Measurements from ENCODE around the gene VCL. TPM values are rescaled to one million over a fixed set of nuclear protein-coding genes. Genes with fewer than 3 reads are reported as not detected.
"Not testable (repeated sequence)": the region's sequence is repeated elsewhere in the genome, so short reads cannot be mapped to it uniquely, and the experiment has no call there.

The VCL gene
- polyA plus RNA-seq, 6 donors from 2014 or later = 17.1 to 27.6 (median 25.2) TPM

GRCh38 chr10:73965267-73965889 is 32.5 kb upstream of the VCL start:
- ATAC-seq (ENCODE audit: low read depth in 2 of 2); H3K4me3 Mint-ChIP-seq; H3K27ac Mint-ChIP-seq; DNase-seq; H3K27me3 Mint-ChIP-seq; H3K36me3 Mint-ChIP-seq; H3K9me3 Mint-ChIP-seq: not testable (repeated sequence)
- H3K4me1 Mint-ChIP-seq = peaks cover 8 to 11% (median 10%) of the 10 kb centered on the region in 3 donors

GRCh38 chr10:73965890-73966768 is 31.8 kb upstream of the VCL start:
- Mint-ChIP-seq H3K36me3 (no peaks in the 10 kb centered on the region), H3K27ac (peak overlapping the region in 2 of 6 donors; percentile 53 to 71), H3K4me3 (no peak overlapping the region), H3K4me1 (peaks cover 3 to 4% (median 3%) of the 10 kb centered on the region in 3 donors), H3K27me3 (no peaks in the 10 kb centered on the region), H3K9me3 (no peaks in the 10 kb centered on the region)
- no peak for ATAC-seq (ENCODE audit: low read depth in 2 of 2)
- DNase-seq = no peak

GRCh38 chr10:73967022-73967429 is 30.9 kb upstream of the VCL start:
- no peak for DNase-seq
- Mint-ChIP-seq H3K27ac (peak overlapping the region in 2 of 6 donors; percentile 53 to 76), H3K9me3 (no peaks in the 10 kb centered on the region), H3K27me3 (no peaks in the 10 kb centered on the region), H3K4me1 (peaks cover 0 to 4% (median 0%) of the 10 kb centered on the region in 3 donors), H3K36me3 (no peaks in the 10 kb centered on the region), H3K4me3 (no peak overlapping the region)
- ATAC-seq (ENCODE audit: low read depth in 2 of 2) = no peak

- ATAC-seq (ENCODE audit: low read depth in 2 of 2) (no peak), DNase-seq (no peak)
- Mint-ChIP-seq H3K4me3 (no peak overlapping the region), H3K27me3 (no peaks in the 10 kb centered on the region), H3K9me3 (no peaks in the 10 kb centered on the region), H3K27ac (no peak overlapping the region), H3K36me3 (no peaks in the 10 kb centered on the region), H3K4me1 (peaks cover 0 to under 1% (median 0%) of the 10 kb centered on the region in 3 donors)
Observed at GRCh38 chr10:73967544-73967943, 30.4 kb upstream of the VCL start.

GRCh38 chr10:73968098-73968521 is 29.8 kb upstream of the VCL start:
- Mint-ChIP-seq H3K4me1 (no peaks in the 10 kb centered on the region), H3K4me3 (no peak overlapping the region), H3K9me3 (no peaks in the 10 kb centered on the region), H3K27ac (no peak overlapping the region), H3K27me3 (no peaks in the 10 kb centered on the region), H3K36me3 (no peaks in the 10 kb centered on the region)
- DNase-seq (no peak), ATAC-seq (ENCODE audit: low read depth in 2 of 2) (no peak)

- no peak overlapping the region for H3K4me3 Mint-ChIP-seq
- no peak for ATAC-seq (ENCODE audit: low read depth in 2 of 2)
- H3K27me3 Mint-ChIP-seq = no peaks in the 10 kb centered on the region
- no peak overlapping the region for H3K27ac Mint-ChIP-seq
- no peak for DNase-seq
- no peaks in the 10 kb centered on the region for H3K36me3 Mint-ChIP-seq
- no peaks in the 10 kb centered on the region for H3K9me3 Mint-ChIP-seq
- peaks cover 0 to 5% (median 4%) of the 10 kb centered on the region in 3 donors for H3K4me1 Mint-ChIP-seq
Observed at GRCh38 chr10:73969224-73969841, 28.6 kb upstream of the VCL start.

GRCh38 chr10:73970845-73971244 is 27.1 kb upstream of the VCL start:
- no peaks in the 10 kb centered on the region for H3K27me3 Mint-ChIP-seq
- no peak overlapping the region for H3K27ac Mint-ChIP-seq
- DNase-seq = no peak
- no peaks in the 10 kb centered on the region for H3K36me3 Mint-ChIP-seq
- ATAC-seq (ENCODE audit: low read depth in 2 of 2) = no peak
- H3K4me1 Mint-ChIP-seq = peaks cover 0 to 7% (median 4%) of the 10 kb centered on the region in 3 donors
- no peaks in the 10 kb centered on the region for H3K9me3 Mint-ChIP-seq
- no peak overlapping the region for H3K4me3 Mint-ChIP-seq

GRCh38 chr10:73971636-73972354 is 26.1 kb upstream of the VCL start:
- ATAC-seq (ENCODE audit: low read depth in 2 of 2) (no peak), DNase-seq (no peak)
- Mint-ChIP-seq H3K27ac (no peak overlapping the region), H3K9me3 (no peaks in the 10 kb centered on the region), H3K4me1 (peaks cover 0 to 7% (median 4%) of the 10 kb centered on the region in 3 donors), H3K4me3 (no peak overlapping the region), H3K27me3 (no peaks in the 10 kb centered on the region), H3K36me3 (no peaks in the 10 kb centered on the region)

GRCh38 chr10:73973427-73973826 is 24.5 kb upstream of the VCL start:
- Mint-ChIP-seq H3K9me3 (no peaks in the 10 kb centered on the region), H3K27me3 (no peaks in the 10 kb centered on the region), H3K4me3 (no peak overlapping the region), H3K36me3 (no peaks in the 10 kb centered on the region), H3K27ac (no peak overlapping the region), H3K4me1 (peaks cover 0 to 14% (median 4%) of the 10 kb centered on the region in 3 donors)
- ATAC-seq (ENCODE audit: low read depth in 2 of 2) (no peak), DNase-seq (no peak)

- Mint-ChIP-seq H3K9me3 (no peaks in the 10 kb centered on the region), H3K27me3 (no peaks in the 10 kb centered on the region), H3K4me1 (peaks cover 7 to 23% (median 9%) of the 10 kb centered on the region in 3 donors), H3K27ac (no peak overlapping the region), H3K36me3 (no peaks in the 10 kb centered on the region), H3K4me3 (no peak overlapping the region)
- no peak for ATAC-seq (ENCODE audit: low read depth in 2 of 2)
- no peak for DNase-seq
Observed at GRCh38 chr10:73974309-73974946, 23.5 kb upstream of the VCL start.

- Mint-ChIP-seq H3K27me3 (no peaks in the 10 kb centered on the region), H3K36me3 (no peaks in the 10 kb centered on the region)
Observed at GRCh38 chr10:73975388-73975787, 22.5 kb upstream of the VCL start.

GRCh38 chr10:73979141-73979808 is 18.6 kb upstream of the VCL start:
- Mint-ChIP-seq H3K27me3 (no peaks in the 10 kb centered on the region), H3K27ac (peak overlapping the region in 2 of 6 donors; percentile 70 to 74), H3K36me3 (no peaks in the 10 kb centered on the region), H3K4me3 (peak overlapping the region in 5 of 8 donors; percentile 9 to 44 (median 30)), H3K9me3 (no peaks in the 10 kb centered on the region), H3K4me1 (peaks cover 18 to 36% (median 27%) of the 10 kb centered on the region in 3 donors)
- DNase-seq = no peak
- no peak for ATAC-seq (ENCODE audit: low read depth in 2 of 2)

More at GRCh38 chr10:73975388-73975787, 22.5 kb upstream of the VCL start:
- ATAC-seq (ENCODE audit: low read depth in 2 of 2) (no peak), DNase-seq (no peak)
- H3K9me3 Mint-ChIP-seq = no peaks in the 10 kb centered on the region
- H3K4me1 Mint-ChIP-seq = peaks cover 14 to 30% (median 16%) of the 10 kb centered on the region in 3 donors
- H3K4me3 Mint-ChIP-seq = no peak overlapping the region
- peak overlapping the region in 1 of 6 donors; percentile 67 for H3K27ac Mint-ChIP-seq
